AG04450 (cell line): ENCODE measurements around the gene PDE11A. TPM values are rescaled to one million over a fixed set of nuclear protein-coding genes. Genes with fewer than 3 reads are reported as not detected.
"Not testable (repeated sequence)": the region's sequence is repeated elsewhere in the genome, so short reads cannot be mapped to it uniquely, and the experiment has no call there.

Experiments used
- CTCF ChIA-PET: fragments of 300-600, 350-600 bp; formaldehyde crosslinking; extraction: SDS; loops from one replicate; lab custom pipeline; 2022; ENCODE audit warnings: antibody characterized with exemption, inconsistent platforms; lab: Charles Lee
- POLR2A ChIA-PET: fragments of 350-600 bp; formaldehyde crosslinking; extraction: SDS; loops from one replicate; lab custom pipeline; 2021; ENCODE audit warnings: antibody characterized with exemption, inconsistent platforms; lab: Yijun Ruan, JAX
- DNase-seq: peaks from one replicate; pipeline ENCODE4 v3.0.0-alpha.2; 2011; ENCODE audit warnings: low read depth, low spot score
- H3K27ac ChIP-seq: one replicate; pipeline ENCODE4 v1.5.1; 2012; ENCODE audit warnings: low read depth, low read length, control low read depth
- H3K27me3 ChIP-seq: one replicate; pipeline ENCODE4 v1.6.0; 2012; ENCODE audit warnings: low read length; ENCODE audit not compliant: control insufficient read depth, insufficient read depth
- H3K4me3 ChIP-seq: 2 replicates; pipeline ENCODE4 v1.5.1; 2011; ENCODE audit warnings: mild to moderate bottlenecking, low read depth, low read length, control low read depth
- H3K9me3 ChIP-seq: 2 replicates; pipeline ENCODE4 v1.5.1; 2012; ENCODE audit warnings: low read length; ENCODE audit not compliant: control insufficient read depth, insufficient read depth
- polyA plus RNA-seq: library from polyadenylated mRNA; depleted of rRNA; stranded (reverse); fragments of >200 nt; gene quantifications from 2 replicates; pipeline ENCODE4 v1.2.3, GENCODE V29; 2011
- TF ChIP-seq, protein P1 (sequence below): IDR thresholded peaks from 2 replicates; pipeline ENCODE4 v1.5.1; 2011; ENCODE audit warnings: low read depth, low read length, control low read depth, inconsistent platforms

The PDE11A gene
- polyA plus RNA-seq, 1 experiment, result 0.24 TPM

DNA sequence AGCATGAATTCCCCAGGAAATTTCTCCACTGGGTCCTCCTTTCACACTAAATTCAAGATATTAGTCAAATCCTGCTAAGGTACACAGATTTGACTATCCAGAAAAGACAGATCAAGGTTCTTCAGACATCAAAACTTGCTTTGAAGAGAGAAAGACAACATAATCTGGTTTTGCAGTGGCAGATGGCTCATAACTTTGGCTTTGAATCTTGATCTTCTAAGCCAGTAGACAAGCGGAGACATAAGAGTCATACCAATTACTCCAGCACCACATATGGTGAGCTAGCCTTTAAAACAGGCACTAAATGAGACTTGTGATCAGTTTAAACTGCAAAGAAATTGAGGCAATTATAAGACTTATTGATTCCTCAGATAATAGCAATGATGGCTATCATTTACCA is 29.3 kb downstream of the PDE11A start:
- TF ChIP-seq, protein P1, sequence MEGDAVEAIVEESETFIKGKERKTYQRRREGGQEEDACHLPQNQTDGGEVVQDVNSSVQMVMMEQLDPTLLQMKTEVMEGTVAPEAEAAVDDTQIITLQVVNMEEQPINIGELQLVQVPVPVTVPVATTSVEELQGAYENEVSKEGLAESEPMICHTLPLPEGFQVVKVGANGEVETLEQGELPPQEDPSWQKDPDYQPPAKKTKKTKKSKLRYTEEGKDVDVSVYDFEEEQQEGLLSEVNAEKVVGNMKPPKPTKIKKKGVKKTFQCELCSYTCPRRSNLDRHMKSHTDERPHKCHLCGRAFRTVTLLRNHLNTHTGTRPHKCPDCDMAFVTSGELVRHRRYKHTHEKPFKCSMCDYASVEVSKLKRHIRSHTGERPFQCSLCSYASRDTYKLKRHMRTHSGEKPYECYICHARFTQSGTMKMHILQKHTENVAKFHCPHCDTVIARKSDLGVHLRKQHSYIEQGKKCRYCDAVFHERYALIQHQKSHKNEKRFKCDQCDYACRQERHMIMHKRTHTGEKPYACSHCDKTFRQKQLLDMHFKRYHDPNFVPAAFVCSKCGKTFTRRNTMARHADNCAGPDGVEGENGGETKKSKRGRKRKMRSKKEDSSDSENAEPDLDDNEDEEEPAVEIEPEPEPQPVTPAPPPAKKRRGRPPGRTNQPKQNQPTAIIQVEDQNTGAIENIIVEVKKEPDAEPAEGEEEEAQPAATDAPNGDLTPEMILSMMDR, result no peak
- DNase-seq, result no peak
- Histone ChIP-seq H3K9me3 (no peaks in the 10 kb centered on the region), H3K27ac (no peak overlapping the region), H3K27me3 (peaks cover 4% of the 10 kb centered on the region), H3K4me3 (no peak overlapping the region)
- CTCF ChIA-PET, result no interaction called here
- POLR2A ChIA-PET, result no interaction called here

DNA sequence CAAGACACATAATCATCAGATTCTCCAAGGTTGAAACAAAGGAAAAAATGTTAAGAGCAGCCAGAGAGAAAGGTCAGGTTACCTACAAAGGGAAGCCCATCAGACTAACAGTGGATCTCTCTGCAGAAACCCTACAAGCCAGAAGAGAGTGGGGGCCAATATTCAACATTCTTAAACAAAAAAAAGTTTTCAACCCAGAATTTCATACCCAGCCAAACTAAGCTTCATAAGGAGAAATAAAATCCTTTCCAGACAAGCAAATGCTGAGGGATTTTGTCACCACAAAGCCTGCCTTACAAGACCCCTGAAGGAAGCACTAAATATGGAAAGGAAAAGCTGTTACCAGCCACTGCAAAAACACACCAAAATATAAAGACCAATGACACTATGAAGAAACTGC is 39.0 kb downstream of the PDE11A start:
- H3K4me3 ChIP-seq, H3K27me3 ChIP-seq, POLR2A ChIA-PET, DNase-seq, H3K27ac ChIP-seq, CTCF ChIA-PET, H3K9me3 ChIP-seq: not testable (repeated sequence)

DNA sequence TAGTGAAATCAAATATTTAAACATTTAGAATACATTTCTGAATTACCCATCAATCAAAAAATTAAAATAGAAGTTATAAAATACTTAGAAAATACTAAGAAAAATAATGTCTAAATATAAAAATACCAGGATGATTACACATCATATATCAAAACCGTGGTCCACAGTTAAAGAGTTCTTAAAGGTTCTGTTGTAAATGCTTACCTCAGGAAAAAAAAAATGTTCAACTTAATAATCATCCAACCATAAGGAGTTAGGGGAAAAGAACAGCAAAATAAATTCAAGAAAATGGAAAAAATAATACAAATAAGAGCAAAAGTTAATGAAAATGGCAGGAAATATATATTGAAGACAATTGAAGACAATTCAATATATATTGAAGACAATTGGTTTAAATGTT is 43.2 kb downstream of the PDE11A start:
- no peak overlapping the region for H3K4me3 ChIP-seq
- H3K9me3 ChIP-seq, result no peaks in the 10 kb centered on the region
- TF ChIP-seq, protein P1, result no peak
- ChIA-PET POLR2A (no interaction called here), CTCF (no interaction called here)
- H3K27ac ChIP-seq, result no peak overlapping the region
- no peak for DNase-seq
- H3K27me3 ChIP-seq, result no peaks in the 10 kb centered on the region

DNA sequence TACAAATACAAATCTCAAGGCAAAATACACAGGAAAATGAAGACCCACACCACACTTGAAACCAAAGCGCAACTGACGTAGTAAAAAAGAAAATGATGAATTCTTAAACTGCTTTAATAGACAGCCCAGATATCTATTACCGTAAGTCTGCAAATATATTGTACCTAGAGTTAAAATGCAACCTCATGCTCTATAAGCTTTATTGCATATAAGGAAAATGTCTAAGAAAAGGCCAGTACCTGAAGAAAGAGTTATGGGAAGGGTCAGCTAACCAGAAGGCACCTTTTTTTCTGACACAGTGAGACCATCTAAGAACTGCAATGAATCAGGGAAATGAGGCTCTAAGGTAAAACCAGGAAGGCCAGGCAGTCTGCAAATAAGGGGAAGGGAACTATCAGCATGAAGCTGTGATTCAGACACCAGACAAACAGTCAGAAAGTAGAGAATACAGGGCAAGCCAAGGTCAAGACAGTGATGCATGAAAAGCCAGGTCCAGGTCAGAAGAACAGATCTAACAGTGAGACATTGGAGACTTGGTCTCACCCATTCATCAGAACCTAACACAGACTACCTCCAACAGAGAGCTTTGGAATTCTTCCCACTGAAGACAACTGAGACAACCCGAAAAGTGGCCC is 46.9 kb downstream of the PDE11A start:
- Histone ChIP-seq H3K27ac (no peak overlapping the region), H3K4me3 (no peak overlapping the region), H3K27me3 (no peaks in the 10 kb centered on the region), H3K9me3 (no peaks in the 10 kb centered on the region)
- POLR2A ChIA-PET, result no interaction called here
- CTCF ChIA-PET, result no interaction called here
- TF ChIP-seq, protein P1, result no peak
- DNase-seq, result no peak

DNA sequence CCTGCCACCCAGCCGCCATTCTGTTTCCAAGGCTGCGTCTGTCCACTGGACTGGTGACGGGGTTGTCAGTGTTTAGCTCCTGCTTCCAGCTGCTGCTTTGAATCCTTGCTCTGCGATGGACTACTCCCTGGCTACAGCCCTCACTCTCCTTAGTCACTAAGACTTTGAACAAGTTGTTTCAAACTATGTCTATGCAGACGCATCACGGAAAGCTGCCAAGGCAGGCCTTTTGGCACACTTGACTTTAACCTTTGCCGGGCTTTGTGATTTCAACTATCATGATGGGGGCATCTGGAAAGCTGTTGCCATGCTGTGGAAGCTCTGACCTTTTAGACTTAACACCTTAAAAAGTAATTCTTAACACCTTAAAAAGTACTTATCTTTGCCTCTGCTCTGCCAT is 54.4 kb downstream of the PDE11A start:
- Histone ChIP-seq H3K9me3 (no peaks in the 10 kb centered on the region), H3K4me3 (no peak overlapping the region), H3K27me3 (no peaks in the 10 kb centered on the region), H3K27ac (no peak overlapping the region)
- POLR2A ChIA-PET, result no interaction called here
- CTCF ChIA-PET, result interaction anchor here (1.0 kb wide), 1 partner anchor 34 kb away, joined by 4 read pairs; no protein-coding TSS in a partner anchor
- no peak for DNase-seq
- TF ChIP-seq, protein P1, result no peak
